GM12892 (cell line): ENCODE data around the gene ARMC6.

ENCODE experiments used
- POLR2A ChIP-seq: IDR thresholded peaks from 2 replicates; pipeline ENCODE4 v1.6.1; 2011; ENCODE audit warnings: low read depth, low read length, control low read depth
- POLR2AphosphoS5 ChIP-seq: IDR thresholded peaks from 2 replicates; pipeline ENCODE4 v1.6.1; 2011; ENCODE audit warnings: low read depth, low read length, control low read depth
- TAF1 ChIP-seq: IDR thresholded peaks from 2 replicates; pipeline ENCODE4 v1.6.1; 2011; ENCODE audit warnings: low read depth, mild to moderate bottlenecking, control low read depth, low read length, borderline replicate concordance

- TF ChIP-seq POLR2AphosphoS5: no peak
- TF ChIP-seq TAF1: no peak
- no peak for TF ChIP-seq POLR2A
Measured at GRCh38 chr19:19043881-19044280, 10.5 kb downstream of the ARMC6 start.
